ENCODE data around the gene RNASEH2B. TPM values are rescaled to one million over a fixed set of nuclear protein-coding genes. Genes with fewer than 3 reads are reported as not detected.

RNASEH2B gene
- total and polyA plus RNA-seq, 2 of the 13 experiments (the other 11 are each of a cell fraction or from before 2014, with no cell fraction given): 17.2 to 55.4 TPM

- no peak for TF ChIP-seq SAFB2 (CRISPR knock-in tag; IDR thresholded peaks at IDR 0.05; ENCODE audit: borderline replicate concordance, low read depth)
- TF ChIP-seq, protein P1, sequence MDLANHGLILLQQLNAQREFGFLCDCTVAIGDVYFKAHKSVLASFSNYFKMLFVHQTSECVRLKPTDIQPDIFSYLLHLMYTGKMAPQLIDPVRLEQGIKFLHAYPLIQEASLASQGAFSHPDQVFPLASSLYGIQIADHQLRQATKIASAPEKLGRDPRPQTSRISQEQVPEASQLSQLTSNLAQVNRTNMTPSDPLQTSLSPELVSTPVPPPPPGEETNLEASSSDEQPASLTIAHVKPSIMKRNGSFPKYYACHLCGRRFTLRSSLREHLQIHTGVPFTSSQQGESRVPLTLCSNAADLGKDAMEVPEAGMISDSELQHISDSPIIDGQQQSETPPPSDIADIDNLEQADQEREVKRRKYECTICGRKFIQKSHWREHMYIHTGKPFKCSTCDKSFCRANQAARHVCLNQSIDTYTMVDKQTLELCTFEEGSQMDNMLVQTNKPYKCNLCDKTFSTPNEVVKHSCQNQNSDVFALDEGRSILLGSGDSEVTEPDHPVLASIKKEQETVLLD (CRISPR knock-in tag; IDR thresholded peaks at IDR 0.05; ENCODE audit: low read depth): no peak
- no peak for TF ChIP-seq ARID4A (CRISPR knock-in tag; IDR thresholded peaks at IDR 0.05; ENCODE audit: borderline replicate concordance)
- TF ChIP-seq, protein P2, sequence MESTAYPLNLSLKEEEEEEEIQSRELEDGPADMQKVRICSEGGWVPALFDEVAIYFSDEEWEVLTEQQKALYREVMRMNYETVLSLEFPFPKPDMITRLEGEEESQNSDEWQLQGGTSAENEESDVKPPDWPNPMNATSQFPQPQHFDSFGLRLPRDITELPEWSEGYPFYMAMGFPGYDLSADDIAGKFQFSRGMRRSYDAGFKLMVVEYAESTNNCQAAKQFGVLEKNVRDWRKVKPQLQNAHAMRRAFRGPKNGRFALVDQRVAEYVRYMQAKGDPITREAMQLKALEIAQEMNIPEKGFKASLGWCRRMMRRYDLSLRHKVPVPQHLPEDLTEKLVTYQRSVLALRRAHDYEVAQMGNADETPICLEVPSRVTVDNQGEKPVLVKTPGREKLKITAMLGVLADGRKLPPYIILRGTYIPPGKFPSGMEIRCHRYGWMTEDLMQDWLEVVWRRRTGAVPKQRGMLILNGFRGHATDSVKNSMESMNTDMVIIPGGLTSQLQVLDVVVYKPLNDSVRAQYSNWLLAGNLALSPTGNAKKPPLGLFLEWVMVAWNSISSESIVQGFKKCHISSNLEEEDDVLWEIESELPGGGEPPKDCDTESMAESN (CRISPR knock-in tag; conservative IDR thresholded peaks at IDR 0.05): no peak
- TF ChIP-seq, protein P3, sequence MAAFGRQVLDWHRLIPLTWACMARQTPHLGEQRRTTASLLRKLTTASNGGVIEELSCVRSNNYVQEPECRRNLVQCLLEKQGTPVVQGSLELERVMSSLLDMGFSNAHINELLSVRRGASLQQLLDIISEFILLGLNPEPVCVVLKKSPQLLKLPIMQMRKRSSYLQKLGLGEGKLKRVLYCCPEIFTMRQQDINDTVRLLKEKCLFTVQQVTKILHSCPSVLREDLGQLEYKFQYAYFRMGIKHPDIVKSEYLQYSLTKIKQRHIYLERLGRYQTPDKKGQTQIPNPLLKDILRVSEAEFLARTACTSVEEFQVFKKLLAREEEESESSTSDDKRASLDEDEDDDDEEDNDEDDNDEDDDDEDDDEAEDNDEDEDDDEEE (CRISPR knock-in tag; IDR thresholded peaks at IDR 0.05): no peak
Observed at GRCh38 chr13:50998326-50998725, 88.7 kb downstream of the RNASEH2B start (continued).
